NT2/D1 (cell line): ENCODE data around the gene PRG2.

Source experiments
- DNase-seq: peaks from one replicate; pipeline ENCODE4 v3.0.0-alpha.2; 2011; ENCODE audit warnings: low read depth, low spot score
- H3K27me3 ChIP-seq: 2 replicates; pipeline ENCODE4 v1.6.0; 2011; ENCODE audit warnings: mild to moderate bottlenecking; ENCODE audit not compliant: insufficient read length, insufficient read depth
- H3K36me3 ChIP-seq: 2 replicates; pipeline ENCODE4 v1.6.1; 2011; ENCODE audit warnings: mild to moderate bottlenecking, low read length, mixed read lengths; ENCODE audit not compliant: insufficient read depth, insufficient read length
- H3K4me1 ChIP-seq: 2 replicates; pipeline ENCODE4 v1.5.1; 2011; ENCODE audit not compliant: insufficient read depth, insufficient read length
- H3K4me3 ChIP-seq: 2 replicates; pipeline ENCODE4 v1.5.1; 2011; ENCODE audit warnings: low read depth; ENCODE audit not compliant: insufficient read length
- H3K9ac ChIP-seq: 2 replicates; pipeline ENCODE4 v1.6.0; 2011; ENCODE audit warnings: low read depth; ENCODE audit not compliant: insufficient read length
- H3K9me3 ChIP-seq: 2 replicates; pipeline ENCODE4 v1.5.1; 2011; ENCODE audit warnings: mild to moderate bottlenecking, low read length; ENCODE audit not compliant: insufficient read depth
- SUZ12 ChIP-seq: IDR thresholded peaks from 2 replicates; pipeline ENCODE4 v1.6.1; 2011; ENCODE audit not compliant: insufficient read length, insufficient read depth; ENCODE audit errors: extremely low read depth
- YY1 ChIP-seq: IDR thresholded peaks from 2 replicates; pipeline ENCODE4 v1.6.1; 2011; ENCODE audit not compliant: insufficient read length, insufficient read depth
- ZNF274 ChIP-seq: IDR thresholded peaks from 2 replicates; pipeline ENCODE4 v1.6.1; 2011; ENCODE audit warnings: mild to moderate bottlenecking, low read depth, low read length

PRG2 gene

DNA sequence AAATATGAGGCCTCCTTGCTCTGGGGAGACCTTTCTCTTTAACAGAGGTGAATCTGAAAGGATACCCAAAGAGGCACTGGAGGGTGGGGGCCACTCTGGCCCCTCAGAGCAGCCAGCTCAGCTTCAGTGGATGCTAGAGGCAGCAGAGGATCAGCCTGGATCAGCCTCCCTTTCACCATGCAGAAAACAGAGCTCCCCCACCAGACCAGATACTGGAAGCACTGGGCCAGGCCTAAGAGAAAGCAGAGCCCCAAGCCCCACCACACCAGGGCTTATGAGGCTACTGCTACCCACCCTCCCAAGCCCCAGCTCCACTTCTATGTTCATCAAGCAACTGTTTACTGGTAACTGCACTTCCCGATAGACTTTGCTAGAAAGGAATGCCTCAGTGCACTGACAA, 40.5 kb upstream of the PRG2 start:
- Histone ChIP-seq H3K9ac (no peak overlapping the region), H3K4me3 (no peak overlapping the region), H3K9me3 (no peaks in the 10 kb centered on the region), H3K36me3 (peaks cover 4% of the 10 kb centered on the region), H3K4me1 (no peaks in the 10 kb centered on the region), H3K27me3 (peaks cover 12% of the 10 kb centered on the region)
- no peak for DNase-seq
- no peak for TF ChIP-seq SUZ12
- TF ChIP-seq ZNF274, result no peak
- TF ChIP-seq YY1, result no peak

DNA sequence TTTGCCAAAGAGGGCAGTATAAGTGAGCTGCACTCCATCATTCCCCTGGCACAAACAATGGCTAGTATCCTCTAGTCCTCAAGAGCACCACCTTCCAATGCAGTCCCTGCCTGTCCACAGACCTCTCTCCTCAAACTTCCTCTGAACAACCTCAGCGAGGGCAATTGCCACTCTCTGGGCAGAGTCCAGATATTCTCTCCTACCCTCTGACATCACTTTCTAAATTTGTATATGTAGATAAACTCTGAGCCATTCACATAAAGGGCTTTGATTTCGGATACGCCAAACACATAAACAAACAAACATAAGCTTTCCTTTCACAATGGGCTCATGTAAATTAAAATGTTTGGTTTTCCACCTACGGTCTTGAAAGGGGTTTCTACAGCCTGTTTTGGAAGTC, 39.5 kb upstream of the PRG2 start:
- peaks cover 14% of the 10 kb centered on the region for H3K36me3 ChIP-seq
- H3K9me3 ChIP-seq, result no peaks in the 10 kb centered on the region
- no peak for DNase-seq
- TF ChIP-seq ZNF274, result no peak
- no peak for TF ChIP-seq YY1
- no peak for TF ChIP-seq SUZ12
- no peak overlapping the region for H3K4me3 ChIP-seq
- no peak overlapping the region for H3K9ac ChIP-seq
- peaks cover 8% of the 10 kb centered on the region for H3K4me1 ChIP-seq
- peaks cover 15% of the 10 kb centered on the region for H3K27me3 ChIP-seq

DNA sequence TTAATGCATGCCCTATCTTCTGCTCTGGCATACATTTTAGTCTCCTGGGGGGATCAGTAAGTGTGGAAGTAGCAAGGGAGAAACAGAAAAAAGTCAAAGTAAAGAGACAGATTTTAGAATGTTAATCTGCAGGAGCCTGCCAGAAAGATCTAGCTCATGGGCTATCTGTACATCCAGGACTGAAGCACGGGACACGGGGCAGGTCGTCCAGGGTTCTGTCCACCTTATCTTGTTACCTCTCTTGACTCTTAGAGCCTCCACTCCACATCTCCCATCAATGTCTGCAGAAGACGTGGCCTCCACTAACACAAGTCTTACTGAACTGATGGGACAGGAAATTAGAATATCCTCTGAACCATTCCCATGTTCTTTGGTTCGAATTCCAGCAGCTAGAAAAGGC, 38.2 kb upstream of the PRG2 start:
- H3K4me3 ChIP-seq, result no peak overlapping the region
- TF ChIP-seq YY1 (no peak), ZNF274 (no peak), SUZ12 (no peak)
- no peak for DNase-seq
- no peak overlapping the region for H3K9ac ChIP-seq
- peaks cover 23% of the 10 kb centered on the region for H3K36me3 ChIP-seq
- peaks cover 15% of the 10 kb centered on the region for H3K27me3 ChIP-seq
- H3K4me1 ChIP-seq, result peaks cover 11% of the 10 kb centered on the region
- no peaks in the 10 kb centered on the region for H3K9me3 ChIP-seq

- peaks cover 11% of the 10 kb centered on the region for H3K4me1 ChIP-seq
- no peaks in the 10 kb centered on the region for H3K9me3 ChIP-seq
- H3K27me3 ChIP-seq, result peaks cover 15% of the 10 kb centered on the region
- no peak overlapping the region for H3K4me3 ChIP-seq
- H3K36me3 ChIP-seq, result peaks cover 30% of the 10 kb centered on the region
- no peak for DNase-seq
- H3K9ac ChIP-seq, result no peak overlapping the region
- no peak for TF ChIP-seq YY1
- no peak for TF ChIP-seq ZNF274
- no peak for TF ChIP-seq SUZ12
Measured at GRCh38 chr11:57427727-57428082, 37.3 kb upstream of the PRG2 start.

- DNase-seq, result peak; percentile 38
- TF ChIP-seq YY1, result no peak
- TF ChIP-seq SUZ12, result no peak
- TF ChIP-seq ZNF274, result no peak
- Histone ChIP-seq H3K9me3 (no peaks in the 10 kb centered on the region), H3K9ac (peak within 1 kb of the TSS; percentile 79), H3K4me1 (peaks cover 11% of the 10 kb centered on the region), H3K36me3 (peaks cover 33% of the 10 kb centered on the region), H3K27me3 (peaks cover 15% of the 10 kb centered on the region), H3K4me3 (peak within 1 kb of the TSS; percentile 41)
Measured at GRCh38 chr11:57426929-57427726, 36.7 kb upstream of the PRG2 start, which contains the start of gene SLC43A3. SLC43A3 (minus strand) TSS chr11:57427121; CDS start chr11:57426172, 949 bp downstream.

- DNase-seq, result no peak
- Histone ChIP-seq H3K4me1 (peaks cover 11% of the 10 kb centered on the region), H3K36me3 (peaks cover 38% of the 10 kb centered on the region), H3K9me3 (no peaks in the 10 kb centered on the region), H3K9ac (peak overlapping the region; percentile 79), H3K4me3 (peak overlapping the region; percentile 41), H3K27me3 (peaks cover 15% of the 10 kb centered on the region)
- TF ChIP-seq YY1, result no peak
- no peak for TF ChIP-seq ZNF274
- no peak for TF ChIP-seq SUZ12
Measured at GRCh38 chr11:57426439-57426928, 36.0 kb upstream of the PRG2 start.
